Trophoblast cell (in vitro differentiated cells and primary cell): ENCODE data around the gene DGKD.

Experiments used
- DNase-seq, 2 donors: peaks; one replicate each; pipeline ENCODE4 v3.0.0-alpha.2; 2016
- H2AFZ ChIP-seq: 2 replicates; pipeline ENCODE4 v1.6.1; 2013; ENCODE audit warnings: low read length, moderate library complexity, mild to moderate bottlenecking; ENCODE audit not compliant: insufficient read depth, poor library complexity
- H2AK5ac ChIP-seq: 2 replicates; pipeline ENCODE4 v1.6.1; 2013; ENCODE audit warnings: mild to moderate bottlenecking, low read length
- H2BK120ac ChIP-seq: 2 replicates; pipeline ENCODE4 v1.6.1; 2013; ENCODE audit warnings: low read length, mild to moderate bottlenecking, moderate library complexity; ENCODE audit not compliant: insufficient read depth, poor library complexity
- H2BK12ac ChIP-seq: 2 replicates; pipeline ENCODE4 v1.6.1; 2013; ENCODE audit warnings: mild to moderate bottlenecking, low read length, moderate library complexity
- H2BK5ac ChIP-seq: 2 replicates; pipeline ENCODE4 v1.6.1; 2013; ENCODE audit warnings: low read length, low read depth, moderate library complexity, mild to moderate bottlenecking; ENCODE audit not compliant: poor library complexity
- H3K14ac ChIP-seq: 2 replicates; pipeline ENCODE4 v1.6.1; 2013; ENCODE audit warnings: mild to moderate bottlenecking, low read length
- H3K18ac ChIP-seq: 2 replicates; pipeline ENCODE4 v1.6.1; 2013; ENCODE audit warnings: mild to moderate bottlenecking, low read length
- H3K23ac ChIP-seq: 2 replicates; pipeline ENCODE4 v1.6.1; 2013; ENCODE audit warnings: low read length
- H3K27ac ChIP-seq: 2 replicates; pipeline ENCODE4 v1.5.1; 2013; ENCODE audit warnings: low read depth, mild to moderate bottlenecking, inconsistent platforms, low read length, moderate library complexity
- H3K27me3 ChIP-seq: 2 replicates; pipeline ENCODE4 v1.6.1; 2013; ENCODE audit warnings: inconsistent platforms, mild to moderate bottlenecking, low read length, moderate library complexity; ENCODE audit not compliant: insufficient read depth
- H3K36me3 ChIP-seq, 2 experiments: 1 replicate in 1 of 2; 2 replicates in 1 of 2; pipeline ENCODE4 v1.6.1; 2013; ENCODE audit warnings: low read length in 2 of 2, mild to moderate bottlenecking in 2 of 2, moderate library complexity in 1 of 2; ENCODE audit not compliant: insufficient read depth in 2 of 2, control insufficient read depth in 1 of 2
- H3K4ac ChIP-seq: 2 replicates; pipeline ENCODE4 v1.6.1; 2013; ENCODE audit warnings: low read depth, mild to moderate bottlenecking, low read length, moderate library complexity
- H3K4me1 ChIP-seq, 2 experiments: 1 replicate in 1 of 2; 2 replicates in 1 of 2; pipeline ENCODE4 v1.6.1; 2013; ENCODE audit warnings: low read length in 2 of 2, mild to moderate bottlenecking in 2 of 2, moderate library complexity in 1 of 2; ENCODE audit not compliant: insufficient read depth in 2 of 2, control insufficient read depth in 1 of 2
- H3K4me2 ChIP-seq: 2 replicates; pipeline ENCODE4 v1.6.1; 2013; ENCODE audit warnings: inconsistent platforms, mild to moderate bottlenecking, low read length, moderate library complexity
- H3K4me3 ChIP-seq: 2 replicates; pipeline ENCODE4 v1.5.1; 2013; ENCODE audit warnings: mild to moderate bottlenecking, low read depth, low read length, inconsistent platforms
- H3K79me1 ChIP-seq: one replicate; pipeline ENCODE4 v1.6.1; 2013; ENCODE audit warnings: low read length
- H3K79me2 ChIP-seq: 2 replicates; pipeline ENCODE4 v1.6.1; 2013; ENCODE audit warnings: low read length, mild to moderate bottlenecking; ENCODE audit not compliant: control insufficient read depth, insufficient read depth, poor library complexity
- H3K9ac ChIP-seq: 2 replicates; pipeline ENCODE4 v1.6.1; 2013; ENCODE audit warnings: mild to moderate bottlenecking, low read length
- H3K9me3 ChIP-seq: 2 replicates; pipeline ENCODE4 v1.6.1; 2013; ENCODE audit warnings: low read depth, mild to moderate bottlenecking, control low read depth, inconsistent platforms, low read length; ENCODE audit not compliant: insufficient read depth
- H4K12ac ChIP-seq: 2 replicates; pipeline ENCODE4 v1.6.1; 2013; ENCODE audit warnings: low read depth, mild to moderate bottlenecking, low read length, moderate library complexity
- H4K8ac ChIP-seq: 2 replicates; pipeline ENCODE4 v1.6.1; 2013; ENCODE audit warnings: low read depth, mild to moderate bottlenecking, low read length, moderate library complexity
- H4K91ac ChIP-seq: one replicate; pipeline ENCODE4 v1.6.1; 2013; ENCODE audit warnings: low read depth, mild to moderate bottlenecking, low read length, moderate library complexity
- WGBS: extraction: QIAGEN DNeasy Blood & Tissue Kit; methylation state at CpG from one replicate; pipeline ENCODE4 v1.1.7; 2013; ENCODE audit warnings: missing lambda C conversion rate; ENCODE audit not compliant: insufficient read length, insufficient coverage; ENCODE audit errors: extremely low coverage; 5-methylcytosine and 5-hydroxymethylcytosine counted together

DGKD gene

DNA sequence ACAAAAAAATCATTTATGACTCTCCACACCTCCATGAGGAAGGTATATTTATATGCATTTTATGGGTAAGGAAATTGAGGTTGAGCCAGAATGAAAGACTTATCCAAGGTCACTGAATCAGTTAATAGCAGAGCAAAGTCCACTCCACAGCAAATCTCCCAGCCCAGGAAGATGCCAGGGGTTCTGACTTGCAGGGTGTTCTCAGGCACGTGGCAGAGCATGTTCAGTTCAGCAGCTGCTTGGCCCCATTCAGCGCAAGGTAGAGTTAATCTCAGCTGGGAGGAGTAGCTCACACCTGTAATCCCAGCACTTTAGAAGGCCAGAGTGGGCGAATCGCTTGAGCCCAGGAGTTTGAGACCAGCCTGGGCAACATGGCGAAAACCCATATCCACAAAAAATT lies 17.8 kb upstream of the DGKD start:
- Histone ChIP-seq H2AFZ (no peak overlapping the region), H3K27me3 (no peaks in the 10 kb centered on the region), H3K27ac (no peak overlapping the region), H3K4me1 (no peaks in the 10 kb centered on the region), H3K4ac (no peak overlapping the region), H3K79me2 (no peaks in the 10 kb centered on the region), H4K12ac (no peak overlapping the region), H3K4me2 (no peak overlapping the region), H3K79me1 (no peaks in the 10 kb centered on the region), H4K8ac (no peak overlapping the region), H3K9ac (no peak overlapping the region), H3K18ac (no peak overlapping the region), H3K9me3 (peaks cover 3% of the 10 kb centered on the region), H3K23ac (no peak overlapping the region), H2BK120ac (no peak overlapping the region), H2BK12ac (no peak overlapping the region), H4K91ac (no peak overlapping the region), H2AK5ac (no peak overlapping the region), H2BK5ac (no peak overlapping the region), H3K4me3 (no peak overlapping the region), H3K36me3 (no peaks in the 10 kb centered on the region), H3K14ac (no peak overlapping the region)
- WGBS, result no CpG with 5 or more reads among the region's 5 CpGs
- DNase-seq, result no peak

DNA sequence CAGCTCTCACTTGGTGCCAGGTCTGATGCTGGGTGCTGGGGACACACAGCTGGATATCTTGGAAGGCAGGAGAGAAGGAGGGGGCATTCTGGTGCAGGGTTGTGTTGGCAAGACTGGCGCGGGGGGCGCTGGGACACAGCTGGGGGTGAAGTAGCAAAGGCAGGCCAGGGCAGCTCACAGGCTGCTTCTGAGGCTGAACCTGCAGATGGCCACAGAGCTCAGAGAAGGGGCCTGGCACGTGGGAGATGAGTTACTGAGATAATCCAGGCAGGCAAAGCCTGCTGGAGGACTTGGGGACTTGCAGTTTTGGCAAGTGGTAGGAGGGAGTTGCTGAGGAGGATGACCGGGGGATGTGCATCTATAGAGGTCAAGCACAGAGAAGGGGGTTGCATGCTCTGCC lies 16.2 kb upstream of the DGKD start:
- Histone ChIP-seq H3K4me2 (no peak overlapping the region), H3K4ac (no peak overlapping the region), H3K79me1 (no peaks in the 10 kb centered on the region), H3K4me3 (no peak overlapping the region), H2AFZ (no peak overlapping the region), H2BK5ac (no peak overlapping the region), H4K91ac (no peak overlapping the region), H3K14ac (no peak overlapping the region), H2BK120ac (no peak overlapping the region), H3K9ac (no peak overlapping the region), H3K23ac (no peak overlapping the region), H3K36me3 (no peaks in the 10 kb centered on the region), H3K9me3 (peaks cover 3% of the 10 kb centered on the region), H2AK5ac (no peak overlapping the region), H3K79me2 (no peaks in the 10 kb centered on the region), H4K8ac (no peak overlapping the region), H4K12ac (no peak overlapping the region), H3K27me3 (no peaks in the 10 kb centered on the region), H3K4me1 (no peaks in the 10 kb centered on the region), H3K27ac (no peak overlapping the region), H2BK12ac (no peak overlapping the region), H3K18ac (no peak overlapping the region)
- no CpG with 5 or more reads among the region's 5 CpGs for WGBS
- no peak for DNase-seq

DNA sequence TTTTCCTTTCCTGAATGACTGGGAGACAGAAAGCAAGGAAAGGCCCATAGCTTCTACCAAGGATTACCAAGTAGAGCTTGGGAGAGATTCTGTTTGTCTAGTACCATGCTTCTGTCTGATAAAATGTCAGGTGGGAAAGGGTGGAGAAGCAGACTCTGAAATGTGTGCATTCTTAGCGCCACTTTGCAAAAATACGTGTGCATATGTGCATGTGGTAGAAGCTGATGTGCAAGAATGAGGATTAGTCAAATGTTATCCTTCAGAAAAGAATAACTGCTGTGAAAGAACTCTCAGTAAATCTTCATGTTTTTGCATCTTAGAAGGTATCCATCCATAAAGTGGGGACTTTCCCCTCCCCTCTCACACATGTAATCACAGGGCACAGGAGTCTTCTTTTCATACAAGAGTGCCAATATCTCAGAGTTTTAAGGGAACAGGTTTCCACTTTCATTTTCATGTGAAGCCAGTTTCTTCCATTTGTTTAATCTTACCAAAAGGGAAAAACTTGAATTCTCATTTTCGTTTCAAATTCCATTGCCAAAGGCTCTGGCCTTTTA lies 15.4 kb upstream of the DGKD start:
- no peak overlapping the region for H2BK12ac ChIP-seq
- H2BK5ac ChIP-seq, result no peak overlapping the region
- H4K91ac ChIP-seq, result no peak overlapping the region
- H3K79me1 ChIP-seq, result no peaks in the 10 kb centered on the region
- no peak overlapping the region for H4K12ac ChIP-seq
- no peaks in the 10 kb centered on the region for H3K27me3 ChIP-seq
- H3K23ac ChIP-seq, result no peak overlapping the region
- DNase-seq, result no peak
- H3K9ac ChIP-seq, result no peak overlapping the region
- no peak overlapping the region for H3K4me3 ChIP-seq
- H3K4ac ChIP-seq, result no peak overlapping the region
- no peaks in the 10 kb centered on the region for H3K79me2 ChIP-seq
- H3K36me3 ChIP-seq, result no peaks in the 10 kb centered on the region
- H2AK5ac ChIP-seq, result no peak overlapping the region
- no peak overlapping the region for H4K8ac ChIP-seq
- H2AFZ ChIP-seq, result no peak overlapping the region
- H3K4me1 ChIP-seq, result no peaks in the 10 kb centered on the region
- no peak overlapping the region for H3K14ac ChIP-seq
- peaks cover 3% of the 10 kb centered on the region for H3K9me3 ChIP-seq
- no peak overlapping the region for H2BK120ac ChIP-seq
- no CpG with 5 or more reads among the region's 3 CpGs for WGBS
- no peak overlapping the region for H3K4me2 ChIP-seq
- no peak overlapping the region for H3K27ac ChIP-seq
- no peak overlapping the region for H3K18ac ChIP-seq

DNA sequence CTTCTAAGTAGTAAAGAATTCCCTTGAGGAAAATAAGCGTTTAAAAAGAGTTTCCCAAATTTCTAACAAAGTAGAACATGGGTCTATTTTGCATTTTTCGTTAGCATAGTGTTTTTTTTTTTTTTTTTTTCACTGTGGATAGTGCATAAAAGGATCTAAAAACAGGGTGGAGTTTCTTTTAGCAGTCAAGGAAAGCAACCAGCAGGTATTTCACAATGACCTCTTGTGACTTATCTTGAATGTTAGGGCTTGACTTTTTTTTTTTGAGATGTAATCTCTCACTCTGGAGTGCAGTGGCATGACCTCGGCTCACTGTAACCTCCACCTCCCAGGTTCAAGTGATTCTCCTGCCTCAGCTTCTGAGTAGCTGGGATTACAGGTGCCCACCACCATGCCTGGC lies 14.9 kb upstream of the DGKD start:
- Histone ChIP-seq H2BK12ac (no peak overlapping the region), H3K4me2 (no peak overlapping the region), H3K79me2 (no peaks in the 10 kb centered on the region), H3K9ac (no peak overlapping the region), H4K12ac (no peak overlapping the region), H3K79me1 (no peaks in the 10 kb centered on the region), H2AK5ac (no peak overlapping the region), H4K8ac (no peak overlapping the region), H3K36me3 (no peaks in the 10 kb centered on the region), H3K23ac (no peak overlapping the region), H2BK5ac (no peak overlapping the region), H3K9me3 (peaks cover 3% of the 10 kb centered on the region), H2AFZ (no peak overlapping the region), H3K4ac (no peak overlapping the region), H3K27ac (no peak overlapping the region), H4K91ac (no peak overlapping the region), H3K27me3 (no peaks in the 10 kb centered on the region), H3K4me3 (no peak overlapping the region), H2BK120ac (no peak overlapping the region), H3K4me1 (no peaks in the 10 kb centered on the region), H3K14ac (no peak overlapping the region), H3K18ac (no peak overlapping the region)
- DNase-seq, result peak in 1 of 2 donors; percentile 68
- no CpG with 5 or more reads among the region's 3 CpGs for WGBS
